ENCODE results near the gene RBM34.

DNA sequence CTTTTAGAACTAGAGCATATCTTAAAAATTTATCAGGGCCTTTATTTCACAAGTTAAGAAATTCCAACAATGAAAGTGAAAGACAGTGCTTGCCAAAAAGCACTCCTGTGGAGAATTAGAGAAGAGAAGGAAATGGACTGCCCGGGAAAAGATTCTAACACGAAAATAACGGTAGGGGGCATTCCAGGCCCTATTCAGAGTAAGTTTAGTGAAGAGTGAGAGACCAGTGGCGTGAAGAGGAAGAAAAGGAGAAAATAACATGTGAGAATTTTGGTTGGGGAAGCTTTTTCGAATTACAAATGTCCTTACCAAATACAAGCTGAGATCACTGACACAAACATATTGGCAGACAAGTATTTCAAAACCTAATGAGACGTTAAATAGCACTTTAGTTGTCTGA lies 38.4 kb upstream of the RBM34 start:
- TF ChIP-seq CTCF (conservative IDR thresholded peaks at IDR 0.05) (no peak), EZH2 (IDR thresholded peaks at IDR 0.05; ENCODE audit: low read depth) (no peak)

All from PC-9 (cell line).